Spleen (tissue), 11 donors: Measurements from ENCODE around the gene RALY. TPM values are rescaled to one million over a fixed set of nuclear protein-coding genes. Genes with fewer than 3 reads are reported as not detected.

ENCODE experiments used
- DNase-seq: peaks from one replicate; pipeline ENCODE4 v3.0.0-alpha.2; 2020
- H3K27ac ChIP-seq, 8 donors: fragments of 200-600 bp; sonication (generic) in 7 of 8; 1 replicate in 4 of 8; 2 replicates in 4 of 8; pipeline versions ENCODE4 v1.5.0 to v1.8.0; 2016 to 2021; ENCODE audit warnings: inconsistent platforms in 4 of 8, mild to moderate bottlenecking in 4 of 8, moderate library complexity in 1 of 8
- H3K27me3 ChIP-seq, 7 donors: fragments of 200-600 bp; sonication (generic) in 6 of 7; replicated peaks in 1 of 7; 1 replicate in 4 of 7; 2 replicates in 3 of 7; pipeline versions ENCODE4 v1.5.0 to v1.8.0; 2016 to 2021; ENCODE audit warnings: inconsistent platforms in 3 of 7, mild to moderate bottlenecking in 1 of 7
- H3K36me3 ChIP-seq, 6 donors: fragments of 200-600 bp; sonication (generic) in 5 of 6; 1 replicate in 4 of 6; 2 replicates in 2 of 6; pipeline versions ENCODE4 v1.5.0 to v1.8.0; 2016 to 2021; ENCODE audit warnings: inconsistent platforms in 2 of 6
- H3K4me1 ChIP-seq, 6 donors: fragments of 200-600 bp; sonication (generic) in 5 of 6; 1 replicate in 3 of 6; 2 replicates in 3 of 6; pipeline versions ENCODE4 v1.5.0 to v1.8.0; 2016 to 2021; ENCODE audit warnings: inconsistent platforms in 3 of 6
- H3K4me3 ChIP-seq, 8 donors: fragments of 200-600 bp; sonication (generic) in 7 of 8; 1 replicate in 4 of 8; 2 replicates in 4 of 8; pipeline versions ENCODE4 v1.5.0 to v1.8.0; 2016 to 2021; ENCODE audit warnings: inconsistent platforms in 4 of 8, mild to moderate bottlenecking in 4 of 8, moderate library complexity in 2 of 8
- H3K9me3 ChIP-seq, 8 donors: fragments of 200-600 bp; sonication (generic) in 7 of 8; 1 replicate in 4 of 8; 2 replicates in 4 of 8; pipeline versions ENCODE4 v1.5.0 to v1.8.0; 2016 to 2021; ENCODE audit warnings: inconsistent platforms in 4 of 8
- POLR2A ChIP-seq, 3 donors: fragments of 450-650 bp; IDR thresholded peaks; one replicate each; pipeline ENCODE4 v1.5.1; 2017; ENCODE audit warnings: antibody characterized with exemption in 3 of 3, mild to moderate bottlenecking in 1 of 3
- POLR2AphosphoS5 ChIP-seq, 3 donors: sonication (generic); formaldehyde crosslinking; IDR thresholded peaks; one replicate each; pipeline ENCODE4 v1.5.1; 2017; ENCODE audit warnings: antibody characterized with exemption in 3 of 3
- WGBS, 5 donors: extraction: QIAGEN DNeasy Blood & Tissue Kit in 3 of 5; methylation state at CpG; one replicate each; pipeline versions ENCODE4 v1.1.5 to v1.1.7; 2013 to 2018; 5-methylcytosine and 5-hydroxymethylcytosine counted together
- intact Hi-C: fragments of 100-400 bp; cut with DNase I; formaldehyde crosslinking; loops from one replicate; pipeline ENCODE4 v1.15.0; 2023; ENCODE audit warnings: low total_unique reads
- polyA plus RNA-seq, 3 donors: library from polyadenylated mRNA; stranded (reverse); fragments of 200-250 nt; gene quantifications; one replicate each; pipeline ENCODE4 v1.2.1, GENCODE V29; 2013
- total RNA-seq, 7 donors: library from RNA; depleted of rRNA in 3 of 7; stranded (reverse); fragments of >200 nt in 3 of 7; fragmentation: NEBNext Ultra II Directional in 4 of 7; extraction: Animal tissue kit (Norgen Biotek cat#: 25700) in 4 of 7; gene quantifications; one replicate each; pipeline versions ENCODE4 v1.1.0 to v1.2.1, GENCODE V29; 2016 to 2021
- TF ChIP-seq, protein P1 (sequence below), 11 experiments: fragments of 200-600 bp in 7 of 11; fragments of 450-650 bp in 4 of 11; sonication (generic) in 4 of 11; IDR thresholded peaks in 8 of 11; conservative IDR thresholded peaks in 3 of 11; 1 replicate in 7 of 11; 2 replicates in 4 of 11; pipeline versions ENCODE4 v1.4.0 to v1.8.0; 2016 to 2021; ENCODE audit warnings: antibody characterized with exemption in 11 of 11, inconsistent platforms in 4 of 11, mild to moderate bottlenecking in 1 of 11
- donor health status: healthy with polysubstance abuse.
- donor health status: DM: no; HTN: no; CAD: no; lungs with moderate emphysema.
- donor health status: DM: no; HTN: no; CAD: no.
- donor health status: Bipolar disorder and iron deficiency.
- donor health status: healthy.
- donor health status: DM: no; HTN: no; CAD: no.
- donor health status: DM: yes; HTN: yes; CAD: no.

RALY gene
- total and polyA plus RNA-seq, 10 donors, result 72.9 to 133 (median 99.7) TPM

GRCh38 chr20:34001378-34001777 lies 7.7 kb downstream of the RALY start:
- H3K4me3 ChIP-seq, result no peak overlapping the region
- no peak overlapping the region for H3K27ac ChIP-seq
- H3K9me3 ChIP-seq, result no peaks in the 10 kb centered on the region
- H3K36me3 ChIP-seq, result peaks cover 0 to 22% (median 0%) of the 10 kb centered on the region in 6 donors
- H3K27me3 ChIP-seq, result no peaks in the 10 kb centered on the region
- intact Hi-C loops, result no loop called here
- H3K4me1 ChIP-seq, result peaks cover 17 to 97% (median 72%) of the 10 kb centered on the region in 6 donors
- WGBS, 5 donors, result 57 to 72% (median 66%) methylated on average over 2 of the region's 2 CpGs
- DNase-seq, result no peak
- TF ChIP-seq POLR2AphosphoS5 (IDR thresholded peaks at IDR 0.05) (no peak), POLR2A (IDR thresholded peaks at IDR 0.05) (no peak)
- TF ChIP-seq, protein P1, sequence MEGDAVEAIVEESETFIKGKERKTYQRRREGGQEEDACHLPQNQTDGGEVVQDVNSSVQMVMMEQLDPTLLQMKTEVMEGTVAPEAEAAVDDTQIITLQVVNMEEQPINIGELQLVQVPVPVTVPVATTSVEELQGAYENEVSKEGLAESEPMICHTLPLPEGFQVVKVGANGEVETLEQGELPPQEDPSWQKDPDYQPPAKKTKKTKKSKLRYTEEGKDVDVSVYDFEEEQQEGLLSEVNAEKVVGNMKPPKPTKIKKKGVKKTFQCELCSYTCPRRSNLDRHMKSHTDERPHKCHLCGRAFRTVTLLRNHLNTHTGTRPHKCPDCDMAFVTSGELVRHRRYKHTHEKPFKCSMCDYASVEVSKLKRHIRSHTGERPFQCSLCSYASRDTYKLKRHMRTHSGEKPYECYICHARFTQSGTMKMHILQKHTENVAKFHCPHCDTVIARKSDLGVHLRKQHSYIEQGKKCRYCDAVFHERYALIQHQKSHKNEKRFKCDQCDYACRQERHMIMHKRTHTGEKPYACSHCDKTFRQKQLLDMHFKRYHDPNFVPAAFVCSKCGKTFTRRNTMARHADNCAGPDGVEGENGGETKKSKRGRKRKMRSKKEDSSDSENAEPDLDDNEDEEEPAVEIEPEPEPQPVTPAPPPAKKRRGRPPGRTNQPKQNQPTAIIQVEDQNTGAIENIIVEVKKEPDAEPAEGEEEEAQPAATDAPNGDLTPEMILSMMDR (IDR thresholded peaks at IDR 0.05 in 8 of 11, conservative IDR thresholded peaks at IDR 0.05 in 3 of 11), result no peak

GRCh38 chr20:34004227-34004626 lies 10.5 kb downstream of the RALY start:
- no peak for DNase-seq
- H3K27me3 ChIP-seq, result no peaks in the 10 kb centered on the region
- no peaks in the 10 kb centered on the region for H3K9me3 ChIP-seq
- peaks cover 19 to 97% (median 59%) of the 10 kb centered on the region in 6 donors for H3K4me1 ChIP-seq
- H3K36me3 ChIP-seq, result peaks cover 0 to 29% (median 0%) of the 10 kb centered on the region in 6 donors
- TF ChIP-seq, protein P1 (IDR thresholded peaks at IDR 0.05 in 8 of 11, conservative IDR thresholded peaks at IDR 0.05 in 3 of 11), result no peak
- no peak for TF ChIP-seq POLR2AphosphoS5 (IDR thresholded peaks at IDR 0.05)
- TF ChIP-seq POLR2A (IDR thresholded peaks at IDR 0.05), result no peak
- intact Hi-C loops, result no loop called here
- H3K27ac ChIP-seq, result no peak overlapping the region
- no peak overlapping the region for H3K4me3 ChIP-seq
- WGBS, 5 donors, result 76 to 89% (median 86%) methylated on average over 2 of the region's 2 CpGs

- no peak for TF ChIP-seq POLR2A (IDR thresholded peaks at IDR 0.05)
- TF ChIP-seq, protein P1 (IDR thresholded peaks at IDR 0.05 in 8 of 11, conservative IDR thresholded peaks at IDR 0.05 in 3 of 11), result no peak
- no peak for TF ChIP-seq POLR2AphosphoS5 (IDR thresholded peaks at IDR 0.05)
- Histone ChIP-seq H3K4me1 (peaks cover 20 to 97% (median 58%) of the 10 kb centered on the region in 6 donors), H3K27ac (no peak overlapping the region), H3K36me3 (peaks cover 0 to 29% (median 0%) of the 10 kb centered on the region in 6 donors), H3K9me3 (no peaks in the 10 kb centered on the region), H3K4me3 (no peak overlapping the region), H3K27me3 (no peaks in the 10 kb centered on the region)
- DNase-seq, result no peak
- WGBS, 5 donors, result 90 to 94% (median 94%) methylated on average over 11 of the region's 11 CpGs
- intact Hi-C loops, result no loop called here
These were observed 11.2 kb downstream of the RALY start for GRCh38 chr20:34004790-34005457.

DNA sequence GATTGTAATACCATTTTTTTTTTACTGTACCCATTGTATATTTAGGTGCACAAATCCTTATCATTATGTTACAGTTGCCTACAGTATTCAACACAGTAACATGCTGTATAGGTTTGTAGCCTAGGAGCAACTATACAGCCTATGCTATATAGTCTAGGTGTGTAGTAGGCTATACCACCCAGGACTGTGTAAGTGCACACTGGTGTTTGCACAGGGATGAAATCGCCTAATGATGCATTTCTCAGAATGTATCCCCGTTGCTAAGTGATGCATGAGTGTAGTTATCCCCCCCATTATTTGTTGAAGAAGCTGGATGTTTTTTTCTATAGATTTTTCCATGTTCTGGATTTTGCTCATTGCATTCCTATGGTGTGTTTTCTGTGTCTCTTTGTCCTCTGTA lies 12.9 kb downstream of the RALY start:
- WGBS, 5 donors, result 86 to 97% (median 92%) methylated on average over 2 of the region's 2 CpGs
- DNase-seq, result no peak
- no peak overlapping the region for H3K4me3 ChIP-seq
- H3K4me1 ChIP-seq, result peaks cover 22 to 97% (median 58%) of the 10 kb centered on the region in 6 donors
- TF ChIP-seq, protein P1 (IDR thresholded peaks at IDR 0.05 in 8 of 11, conservative IDR thresholded peaks at IDR 0.05 in 3 of 11), result no peak
- TF ChIP-seq POLR2A (IDR thresholded peaks at IDR 0.05) (no peak), POLR2AphosphoS5 (IDR thresholded peaks at IDR 0.05) (no peak)
- H3K27me3 ChIP-seq, result no peaks in the 10 kb centered on the region
- H3K36me3 ChIP-seq, result peaks cover 0 to 29% (median 0%) of the 10 kb centered on the region in 6 donors
- H3K27ac ChIP-seq, result no peak overlapping the region
- no peaks in the 10 kb centered on the region for H3K9me3 ChIP-seq
- intact Hi-C loops, result no loop called here
